ENCODE measurements around the gene DHDDS. TPM values are rescaled to one million over a fixed set of nuclear protein-coding genes. Genes with fewer than 3 reads are reported as not detected.

The DHDDS gene
- total RNA-seq, 1 experiment from 2014 or later, result 56.7 TPM

GRCh38 chr1:26490155-26490554, 58.0 kb downstream of the DHDDS start:
- no TSS peak for BruUV-seq (replicated peaks)
- H3K4me3 ChIP-seq (ENCODE audit: low read depth in 2 of 2, low read length in 2 of 2), result no peak overlapping the region
- H3K27ac ChIP-seq (ENCODE audit: low read length), result no peak overlapping the region
- ATAC-seq (no peak), DNase-seq (ENCODE audit: low read depth, low spot score) (no peak)
- H3K9me3 ChIP-seq (ENCODE audit: control insufficient read depth, insufficient read depth, low read depth, low read length), result no peaks in the 10 kb centered on the region
- TF ChIP-seq POLR2AphosphoS5 (IDR thresholded peaks at IDR 0.05; ENCODE audit: low read depth, low read length) (no peak), SIN3A (IDR thresholded peaks at IDR 0.05; ENCODE audit: borderline replicate concordance, insufficient read depth, low read depth, low read length) (no peak), CTCF (IDR thresholded peaks at IDR 0.05) (no peak), TCF7L2 (IDR thresholded peaks at IDR 0.05; ENCODE audit: low read depth, low read length) (no peak), REST (IDR thresholded peaks at IDR 0.05; ENCODE audit: insufficient read depth in 1 of 2, low read depth in 2 of 2, low read length in 1 of 2) (no peak)
- intact Hi-C loops (cut with micrococcal nuclease; ENCODE audit: unreplicated experiment) (no loop called here), in situ Hi-C loops (cut with HindIII; ENCODE audit: low pct_unique_long_range_greater_than_20kb, low sequenced_read_pairs) (no loop called here)
- H3K4me1 ChIP-seq (ENCODE audit: control insufficient read depth, insufficient read depth, low read length), result no peaks in the 10 kb centered on the region
- ChIA-PET CTCF (interaction anchor here (0.6 kb wide), 1 partner anchor 10 kb away, joined by 8 read pairs; no protein-coding TSS in a partner anchor), POLR2A (interaction anchor here (0.6 kb wide), 1 partner anchor 159 kb away, joined by 3 read pairs; no protein-coding TSS in a partner anchor)
- H3K36me3 ChIP-seq (ENCODE audit: control insufficient read depth, insufficient read depth, low read length), result no peaks in the 10 kb centered on the region
- H3K27me3 ChIP-seq (ENCODE audit: control insufficient read depth, insufficient read depth, low read length), result no peaks in the 10 kb centered on the region

GRCh38 chr1:26493267-26493666, 61.1 kb downstream of the DHDDS start:
- H3K27me3 ChIP-seq (ENCODE audit: control insufficient read depth, insufficient read depth, low read length), result no peaks in the 10 kb centered on the region
- TF ChIP-seq REST (IDR thresholded peaks at IDR 0.05; ENCODE audit: insufficient read depth in 1 of 2, low read depth in 2 of 2, low read length in 1 of 2) (no peak), CTCF (IDR thresholded peaks at IDR 0.05) (no peak), TCF7L2 (IDR thresholded peaks at IDR 0.05; ENCODE audit: low read depth, low read length) (no peak), POLR2AphosphoS5 (IDR thresholded peaks at IDR 0.05; ENCODE audit: low read depth, low read length) (no peak), SIN3A (IDR thresholded peaks at IDR 0.05; ENCODE audit: borderline replicate concordance, insufficient read depth, low read depth, low read length) (no peak)
- no peak for ATAC-seq
- CTCF ChIA-PET, result no interaction called here
- intact Hi-C loops (cut with micrococcal nuclease; ENCODE audit: unreplicated experiment), result no loop called here
- no peak overlapping the region for H3K4me3 ChIP-seq (ENCODE audit: low read depth in 2 of 2, low read length in 2 of 2)
- POLR2A ChIA-PET, result interaction anchor here (0.6 kb wide), 1 partner anchor 86 kb away, joined by 4 read pairs; no protein-coding TSS in a partner anchor
- in situ Hi-C loops (cut with HindIII; ENCODE audit: low pct_unique_long_range_greater_than_20kb, low sequenced_read_pairs), result no loop called here
- no peaks in the 10 kb centered on the region for H3K9me3 ChIP-seq (ENCODE audit: control insufficient read depth, insufficient read depth, low read depth, low read length)
- H3K27ac ChIP-seq (ENCODE audit: low read length), result no peak overlapping the region
- no peaks in the 10 kb centered on the region for H3K4me1 ChIP-seq (ENCODE audit: control insufficient read depth, insufficient read depth, low read length)
- H3K36me3 ChIP-seq (ENCODE audit: control insufficient read depth, insufficient read depth, low read length), result no peaks in the 10 kb centered on the region
- no TSS peak for BruUV-seq (replicated peaks)
- no peak for DNase-seq (ENCODE audit: low read depth, low spot score)
